ENCODE results near the gene DIP2C. TPM values are rescaled to one million over a fixed set of nuclear protein-coding genes. Genes with fewer than 3 reads are reported as not detected.

DIP2C gene
- total RNA-seq, 3 donors from 2014 or later: 8.0 to 72.0 (median 8.5) TPM

GRCh38 chr10:320771-321170, 368.7 kb downstream of the DIP2C start:
- no peaks in the 10 kb centered on the region for H3K36me3 ChIP-seq (ENCODE audit: low read depth)
- no peak for DNase-seq
- no peak for ATAC-seq

GRCh38 chr10:317926-318325, 371.5 kb downstream of the DIP2C start:
- intact Hi-C loops (cut with DNase I, micrococcal nuclease): no loop called here
- Histone ChIP-seq H3K4me1 (ENCODE audit: low read depth) (peaks cover 5% of the 10 kb centered on the region), H3K4me3 (no peak overlapping the region), H3K36me3 (ENCODE audit: low read depth) (no peaks in the 10 kb centered on the region), H3K9me3 (no peaks in the 10 kb centered on the region)
- ATAC-seq (no peak), DNase-seq (no peak)
- TF ChIP-seq CTCF (IDR thresholded peaks at IDR 0.05): no peak

More at GRCh38 chr10:320771-321170, 368.7 kb downstream of the DIP2C start:
- intact Hi-C loops (cut with DNase I, micrococcal nuclease): no loop called here
- Histone ChIP-seq H3K4me1 (ENCODE audit: low read depth) (peaks cover 5% of the 10 kb centered on the region), H3K9me3 (no peaks in the 10 kb centered on the region), H3K4me3 (no peak overlapping the region)
- no peak for TF ChIP-seq CTCF (IDR thresholded peaks at IDR 0.05)

DNA sequence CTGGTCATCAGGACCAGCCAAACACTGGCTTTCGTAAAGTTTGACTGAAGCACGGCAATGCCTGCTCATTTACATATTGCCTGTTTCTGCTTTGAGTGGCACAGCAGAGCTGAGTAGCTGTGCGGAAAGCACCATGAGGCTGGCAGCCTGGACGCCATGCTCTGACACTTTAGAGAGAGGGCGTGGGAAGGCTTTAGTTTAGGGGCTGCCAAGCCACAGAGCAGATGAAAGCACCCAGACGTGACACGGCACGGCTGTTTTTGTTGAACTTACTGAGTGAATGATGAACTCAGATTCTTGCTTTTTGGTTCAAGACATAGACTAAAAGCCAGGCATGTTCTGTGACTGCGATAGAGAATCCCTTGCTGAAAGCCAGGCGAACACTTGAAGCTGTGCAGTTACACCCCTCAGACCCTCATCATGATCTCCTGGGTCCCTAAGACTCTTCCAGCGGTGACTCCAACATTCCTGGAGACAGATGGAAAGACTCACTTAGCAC, 372.1 kb downstream of the DIP2C start:
- intact Hi-C loops (cut with DNase I, micrococcal nuclease): no loop called here
- DNase-seq (peak in 1 of 3 donors; percentile 23), ATAC-seq (peak; percentile 79)
- no peak overlapping the region for H3K4me3 ChIP-seq
- no peaks in the 10 kb centered on the region for H3K9me3 ChIP-seq
- no peak for TF ChIP-seq CTCF (IDR thresholded peaks at IDR 0.05)
- H3K4me1 ChIP-seq (ENCODE audit: low read depth): peaks cover 5% of the 10 kb centered on the region
- no peaks in the 10 kb centered on the region for H3K36me3 ChIP-seq (ENCODE audit: low read depth)

- Histone ChIP-seq H3K36me3 (ENCODE audit: low read depth) (no peaks in the 10 kb centered on the region), H3K9me3 (no peaks in the 10 kb centered on the region), H3K4me1 (ENCODE audit: low read depth) (peaks cover 5% of the 10 kb centered on the region), H3K4me3 (no peak overlapping the region)
- ATAC-seq: no peak
- DNase-seq: no peak
- intact Hi-C loops (cut with DNase I, micrococcal nuclease): no loop called here
- no peak for TF ChIP-seq CTCF (IDR thresholded peaks at IDR 0.05)
These were observed 373.1 kb downstream of the DIP2C start for GRCh38 chr10:316390-316789.

GRCh38 chr10:314871-315270, 374.6 kb downstream of the DIP2C start:
- ATAC-seq: no peak
- intact Hi-C loops (cut with DNase I, micrococcal nuclease): no loop called here

More at GRCh38 chr10:314871-315270, 374.6 kb downstream of the DIP2C start:
- Histone ChIP-seq H3K9me3 (no peaks in the 10 kb centered on the region), H3K4me1 (ENCODE audit: low read depth) (peaks cover 5% of the 10 kb centered on the region), H3K36me3 (ENCODE audit: low read depth) (no peaks in the 10 kb centered on the region), H3K4me3 (no peak overlapping the region)
- TF ChIP-seq CTCF (IDR thresholded peaks at IDR 0.05): no peak
- no peak for DNase-seq

Measured in mucosa of descending colon (tissue), 3 donors.